ENCODE results near the gene POGZ.
A peak's percentile ranks its signal among the peaks of the same experiment; 100 is the strongest.

The POGZ gene
- total RNA-seq = 89.9 reads per million, percentile 80 among the genes with 10 or more reads in this experiment

DNA sequence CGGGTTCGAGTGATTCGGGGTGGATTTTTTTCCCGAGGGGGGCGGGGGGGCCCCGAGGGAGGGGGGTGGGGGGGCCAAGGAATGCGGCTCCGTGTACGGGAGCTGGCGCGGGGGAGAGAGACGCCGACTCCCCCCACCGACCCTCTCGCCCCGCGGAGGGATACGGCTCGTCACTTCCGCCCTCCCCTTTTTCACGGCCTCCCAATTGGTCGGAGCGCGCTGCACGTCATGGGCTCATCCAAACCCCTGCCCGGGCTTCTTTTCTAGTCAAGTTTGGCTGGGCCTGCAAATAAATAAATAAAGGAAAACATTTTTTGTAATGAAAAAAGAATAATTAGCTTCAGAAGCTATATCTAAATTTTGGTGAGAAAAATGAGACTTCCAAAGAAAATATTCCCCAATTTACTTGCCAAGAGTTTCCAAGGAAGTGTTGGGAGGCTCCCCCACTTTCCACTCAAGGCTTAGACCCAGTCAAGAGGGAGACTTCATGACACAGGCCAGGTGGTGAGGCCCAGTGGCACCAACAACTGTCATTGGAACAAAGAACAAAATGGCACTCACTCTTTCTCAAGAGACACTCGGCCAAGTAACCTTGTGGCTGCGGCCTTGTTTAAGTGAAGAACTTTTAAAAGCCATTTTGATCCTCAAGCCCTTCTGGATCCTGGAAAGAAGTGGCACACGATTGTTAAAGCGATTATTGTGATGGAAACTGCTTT lies at the start of gene POGZ:
POGZ (minus strand) TSS at position 164 of the 716 bp plus-strand sequence. CDS start 17,290 bp downstream, outside the sequence.
- DNase-seq = peak; percentile 89

- no peak for DNase-seq
These were observed 49.5 kb upstream of the POGZ start for GRCh38 chr1:151508833-151509232.

DNA sequence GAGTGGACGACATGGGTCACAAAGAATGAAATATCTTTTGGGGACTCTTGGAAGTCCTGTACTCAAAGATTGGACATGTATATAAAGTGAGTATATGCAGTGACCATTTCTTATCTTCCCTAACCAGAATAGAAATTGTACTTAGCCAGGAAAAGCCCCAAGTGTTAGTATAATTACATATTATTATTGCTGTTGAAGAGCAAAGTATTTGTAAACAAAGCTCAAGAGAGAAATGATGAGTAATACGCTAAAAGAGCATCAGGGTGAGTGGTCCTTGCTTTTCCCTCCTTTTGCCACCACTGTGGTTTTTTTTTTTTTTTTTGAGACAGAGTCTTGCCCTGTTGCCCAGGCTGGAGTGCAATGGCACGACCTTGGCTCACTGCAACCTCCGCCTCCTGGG lies 45.5 kb upstream of the POGZ start:
- no peak for DNase-seq

DNA sequence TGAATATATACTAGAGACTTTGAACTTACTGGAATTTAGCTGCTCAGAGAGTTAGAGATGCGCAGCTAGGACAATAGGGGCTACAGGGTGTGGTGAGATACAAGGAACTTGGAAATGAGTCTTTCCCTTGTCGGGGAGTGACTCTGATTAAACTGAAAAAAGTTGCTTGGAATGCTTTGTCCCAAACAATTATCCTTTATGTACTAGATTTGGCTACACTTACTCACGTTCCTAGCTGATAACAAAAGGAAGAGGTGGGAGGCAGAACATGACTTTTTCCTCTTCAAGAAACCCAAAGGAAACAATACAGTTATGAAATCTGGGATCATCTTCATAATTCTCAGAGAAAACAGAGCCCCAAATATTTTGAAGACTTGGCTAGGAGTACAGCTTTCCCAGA lies 45.0 kb upstream of the POGZ start:
- DNase-seq = no peak

DNA sequence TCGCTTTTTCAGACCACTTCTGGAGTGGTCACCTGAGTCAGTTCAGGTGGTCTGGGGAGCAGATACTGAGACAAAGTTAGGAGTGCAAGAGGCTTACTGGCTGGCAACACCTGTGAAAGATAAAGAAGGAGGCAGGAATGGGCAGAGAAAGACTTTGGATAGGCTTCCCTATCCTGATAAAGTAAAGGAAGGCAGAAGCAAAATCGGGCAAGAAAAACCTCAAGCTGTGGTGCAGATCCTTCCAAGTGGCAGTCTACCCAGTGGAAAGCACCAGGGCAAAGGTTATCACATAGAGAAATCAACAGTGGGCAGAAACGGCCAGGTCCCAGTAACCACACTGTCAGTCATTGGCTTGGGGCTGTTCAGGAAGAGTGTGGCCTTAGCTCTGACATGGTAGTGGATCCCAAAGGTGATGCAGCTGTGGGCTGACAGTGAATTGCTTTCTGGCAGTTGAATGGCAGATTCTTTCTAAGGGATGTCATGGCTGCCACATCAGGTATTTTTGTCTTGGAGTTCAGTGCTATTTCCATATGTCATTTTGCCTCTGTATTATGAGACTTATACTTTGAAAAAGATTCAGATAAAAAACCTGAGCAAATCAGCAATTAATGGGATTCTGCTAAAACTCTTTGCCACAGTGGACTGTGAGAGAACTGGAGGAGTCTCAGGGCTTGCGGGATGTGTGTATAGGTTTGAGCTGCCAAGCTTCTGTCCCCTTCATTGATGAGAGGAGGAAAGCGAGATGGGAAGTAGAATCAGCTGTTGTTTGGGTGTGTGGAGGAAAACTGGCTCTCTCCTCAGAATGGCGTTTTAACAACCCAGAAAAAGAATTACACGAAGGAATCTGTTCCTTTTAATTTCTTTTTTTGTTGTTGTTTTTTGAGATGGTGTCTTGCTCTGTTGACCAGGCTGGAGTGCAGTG lies 43.8 kb upstream of the POGZ start:
- DNase-seq = no peak

- no peak for DNase-seq
These were observed 42.9 kb upstream of the POGZ start for GRCh38 chr1:151502035-151502700.

DNA sequence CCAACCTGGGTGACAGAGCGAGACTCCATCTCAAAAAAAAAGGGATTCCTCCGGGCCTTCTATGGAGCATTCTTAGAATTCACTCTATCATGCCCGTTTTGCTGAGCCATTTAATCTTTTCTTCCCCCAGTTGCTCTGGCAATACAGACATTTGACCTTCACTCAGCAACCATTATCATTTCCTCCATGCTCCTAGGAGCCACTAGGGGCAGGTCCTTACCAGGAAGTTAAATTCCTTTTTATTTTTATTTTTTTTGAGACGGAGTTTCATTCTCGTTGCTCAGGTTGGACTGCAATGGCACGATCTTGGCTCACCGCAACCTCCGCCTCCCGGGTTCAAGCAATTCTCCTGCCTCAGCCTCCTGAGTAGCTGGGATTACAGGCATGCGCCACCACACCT lies 42.2 kb upstream of the POGZ start:
- DNase-seq = no peak

GRCh38 chr1:151499930-151500329 lies 40.6 kb upstream of the POGZ start:
- no peak for DNase-seq

DNA sequence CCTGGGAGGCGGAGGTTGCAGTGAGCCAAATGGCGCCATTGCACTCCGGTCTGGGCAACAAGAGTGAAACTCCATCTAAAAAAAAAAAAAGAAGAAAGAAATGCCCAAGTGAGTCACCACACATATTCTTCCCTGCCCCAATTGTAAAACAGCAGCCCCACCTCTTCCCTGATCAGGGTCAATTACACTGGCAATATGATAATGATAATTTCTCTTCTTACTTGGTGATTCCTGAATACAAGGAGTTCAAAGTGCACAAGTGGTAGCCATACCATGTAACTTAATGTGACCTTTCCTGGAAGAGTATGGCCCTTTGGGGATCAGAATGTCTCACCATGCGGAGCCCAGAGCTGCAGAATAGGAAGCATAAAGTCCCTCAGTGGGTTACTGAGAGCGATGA lies 40.1 kb upstream of the POGZ start:
- no peak for DNase-seq

- no peak for DNase-seq
These were observed 36.0 kb upstream of the POGZ start for GRCh38 chr1:151495316-151495715.

GRCh38 chr1:151494741-151495281 lies 35.5 kb upstream of the POGZ start:
- no peak for DNase-seq

DNA sequence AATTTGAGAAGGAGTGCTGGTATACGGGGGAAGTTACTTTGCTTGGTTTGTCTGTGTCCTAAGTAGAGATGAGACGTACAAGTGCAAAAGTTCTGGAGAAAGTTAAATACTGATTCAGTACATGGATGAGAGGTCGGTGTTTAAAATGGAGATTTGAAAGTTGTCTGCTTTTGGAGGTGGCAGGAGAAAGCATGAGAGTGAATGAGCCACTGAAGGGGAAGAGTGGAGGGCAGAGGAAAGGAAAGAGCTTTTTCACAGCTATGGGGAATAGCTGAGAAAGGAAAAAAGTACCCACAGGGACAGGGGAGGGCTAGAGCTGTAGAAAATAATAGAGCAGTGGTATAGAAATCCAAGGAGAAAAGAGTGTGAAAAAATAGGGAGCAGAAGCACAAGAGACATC lies 33.7 kb upstream of the POGZ start:
- DNase-seq = no peak

DNA sequence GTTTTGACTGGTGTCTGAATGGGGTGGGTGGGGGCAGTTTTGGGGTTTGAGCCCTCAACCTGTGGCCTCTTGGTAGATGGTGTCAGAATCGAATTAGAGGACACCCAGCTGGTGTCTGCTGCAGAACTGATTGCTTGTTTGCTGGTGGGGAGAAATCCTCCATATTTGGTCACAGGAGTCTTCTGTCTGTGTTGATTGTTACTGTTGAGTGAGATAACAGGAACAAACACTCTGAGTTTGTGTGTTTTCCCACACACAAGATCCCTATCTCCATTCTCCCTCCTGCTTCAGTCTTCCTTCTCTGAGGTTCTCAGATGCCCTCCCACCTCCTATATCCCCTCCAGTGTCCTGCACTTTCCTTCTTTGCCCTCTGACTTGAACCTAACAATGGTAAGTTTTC lies 32.8 kb upstream of the POGZ start:
- no peak for DNase-seq

DNA sequence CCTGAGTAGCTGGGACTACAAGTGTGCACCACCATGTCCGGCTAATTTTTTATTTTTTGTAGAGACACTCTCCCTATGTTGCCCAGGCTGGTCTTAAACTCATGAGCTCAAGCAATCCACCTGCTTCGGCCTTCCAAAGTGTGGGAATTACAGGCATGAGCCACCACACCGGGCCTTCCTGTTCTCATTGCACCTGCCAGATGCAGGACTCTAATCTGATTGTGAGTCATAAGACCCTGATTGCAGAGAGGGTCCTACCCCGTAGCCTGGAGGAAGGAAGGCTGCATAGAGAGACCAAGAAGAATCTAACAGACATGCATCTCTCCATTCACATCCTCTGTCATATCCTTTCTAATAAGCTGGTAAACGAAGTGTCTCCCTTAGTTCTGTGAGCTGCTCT lies 32.3 kb upstream of the POGZ start:
- no peak for DNase-seq

DNA sequence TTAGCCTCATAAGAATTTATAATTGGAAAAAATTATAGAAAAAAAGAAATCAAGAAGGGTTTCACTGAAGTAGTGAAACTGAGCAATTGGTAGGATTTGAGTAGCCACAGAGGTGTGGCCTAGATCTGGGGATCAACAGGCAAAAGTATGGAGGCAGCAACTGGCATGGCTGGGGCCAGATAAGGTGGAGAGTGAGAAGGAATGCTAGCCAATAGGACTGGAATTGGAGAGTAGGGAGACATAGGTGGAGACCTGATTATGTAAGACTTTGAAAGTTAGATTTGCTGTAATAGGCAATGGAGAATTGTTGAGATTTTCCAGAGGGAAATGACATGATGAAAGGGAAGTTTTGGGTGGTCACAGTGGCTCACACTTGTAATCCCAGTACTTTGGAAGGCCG lies 27.3 kb upstream of the POGZ start:
- no peak for DNase-seq

DNA sequence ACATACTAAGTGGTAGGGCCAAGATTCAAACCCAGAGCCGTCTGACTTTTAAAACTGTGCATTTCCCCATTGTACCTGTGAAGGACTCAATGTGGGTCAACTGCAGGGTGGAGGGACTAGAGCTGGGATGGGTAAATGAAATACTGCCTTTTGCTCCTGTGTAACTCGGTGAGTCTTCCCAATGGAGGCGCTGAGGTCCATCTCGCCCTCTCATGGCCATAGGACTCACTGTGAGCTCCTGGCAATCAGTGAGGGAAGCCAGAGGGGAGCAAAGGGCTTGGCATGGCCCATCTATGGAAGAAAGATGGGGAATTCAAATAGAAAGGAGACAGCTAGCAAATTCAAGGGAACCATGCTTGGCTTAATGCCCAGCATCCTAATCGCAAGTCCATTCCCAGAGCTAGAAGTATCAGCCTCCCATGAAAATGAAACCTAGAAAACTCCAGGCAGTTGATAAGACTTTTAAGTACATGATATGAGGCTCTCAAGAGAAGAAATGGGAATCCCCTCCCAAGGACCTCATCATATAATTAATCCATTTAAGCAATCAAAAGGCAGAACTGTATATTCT lies 26.5 kb upstream of the POGZ start:
- no peak for DNase-seq

- DNase-seq = no peak
These were observed 22.7 kb upstream of the POGZ start for GRCh38 chr1:151482017-151482416.

DNA sequence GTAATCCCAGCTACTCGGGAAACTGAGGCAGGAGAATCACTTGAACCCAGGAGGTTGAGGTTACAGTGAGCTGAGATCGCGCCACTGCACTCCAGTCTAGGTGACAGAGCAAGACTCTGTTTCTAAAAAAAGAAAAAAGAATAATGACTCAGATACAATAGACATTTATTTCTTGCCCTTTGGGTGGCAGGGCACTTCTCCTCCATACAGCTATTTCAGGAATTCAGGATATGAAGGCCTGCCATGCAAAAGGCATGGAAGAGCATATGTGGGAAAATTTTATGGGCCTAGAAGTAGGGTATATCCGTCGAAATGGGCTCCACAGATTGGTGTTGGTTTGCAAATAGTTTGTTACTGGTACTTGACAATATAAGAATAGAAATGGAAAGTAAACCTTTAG lies 20.2 kb upstream of the POGZ start:
- no peak for DNase-seq

- DNase-seq = no peak
These were observed 19.6 kb upstream of the POGZ start for GRCh38 chr1:151478923-151479322.

- no peak for DNase-seq
These were observed 19.0 kb upstream of the POGZ start for GRCh38 chr1:151478140-151478812.

- DNase-seq = no peak
These were observed 17.8 kb upstream of the POGZ start for GRCh38 chr1:151477066-151477465.

GRCh38 chr1:151476083-151476482 lies 16.8 kb upstream of the POGZ start:
- no peak for DNase-seq
